GM12872 (cell line): Measurements from ENCODE around the gene PARVA.

Experiments used
- TF ChIP-seq, protein P1 (sequence below): IDR thresholded peaks from 3 replicates; pipeline ENCODE4 v1.5.1; 2011; ENCODE audit warnings: low read depth, mild to moderate bottlenecking, low read length, moderate library complexity; ENCODE audit not compliant: insufficient read depth

The PARVA gene

DNA sequence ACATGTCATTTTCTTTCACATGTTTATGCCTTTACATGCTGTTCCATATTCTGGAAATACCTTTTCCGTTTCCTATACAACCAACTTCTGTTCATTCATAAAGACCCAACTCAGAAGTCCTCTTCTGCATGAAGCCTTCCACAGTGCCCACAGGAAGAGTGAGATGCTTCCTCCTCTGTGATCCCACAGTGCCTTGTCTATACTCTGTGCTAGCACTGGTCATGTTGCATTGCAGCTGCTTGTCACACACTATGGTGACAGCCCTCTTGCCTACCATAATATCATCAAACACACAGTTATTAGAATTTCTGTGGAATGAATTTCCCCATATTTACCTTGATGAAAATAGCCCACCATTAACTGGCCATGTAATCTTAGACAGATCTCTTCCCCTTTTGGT is 8.9 kb downstream of the PARVA start:
- TF ChIP-seq, protein P1, sequence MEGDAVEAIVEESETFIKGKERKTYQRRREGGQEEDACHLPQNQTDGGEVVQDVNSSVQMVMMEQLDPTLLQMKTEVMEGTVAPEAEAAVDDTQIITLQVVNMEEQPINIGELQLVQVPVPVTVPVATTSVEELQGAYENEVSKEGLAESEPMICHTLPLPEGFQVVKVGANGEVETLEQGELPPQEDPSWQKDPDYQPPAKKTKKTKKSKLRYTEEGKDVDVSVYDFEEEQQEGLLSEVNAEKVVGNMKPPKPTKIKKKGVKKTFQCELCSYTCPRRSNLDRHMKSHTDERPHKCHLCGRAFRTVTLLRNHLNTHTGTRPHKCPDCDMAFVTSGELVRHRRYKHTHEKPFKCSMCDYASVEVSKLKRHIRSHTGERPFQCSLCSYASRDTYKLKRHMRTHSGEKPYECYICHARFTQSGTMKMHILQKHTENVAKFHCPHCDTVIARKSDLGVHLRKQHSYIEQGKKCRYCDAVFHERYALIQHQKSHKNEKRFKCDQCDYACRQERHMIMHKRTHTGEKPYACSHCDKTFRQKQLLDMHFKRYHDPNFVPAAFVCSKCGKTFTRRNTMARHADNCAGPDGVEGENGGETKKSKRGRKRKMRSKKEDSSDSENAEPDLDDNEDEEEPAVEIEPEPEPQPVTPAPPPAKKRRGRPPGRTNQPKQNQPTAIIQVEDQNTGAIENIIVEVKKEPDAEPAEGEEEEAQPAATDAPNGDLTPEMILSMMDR: no peak

DNA sequence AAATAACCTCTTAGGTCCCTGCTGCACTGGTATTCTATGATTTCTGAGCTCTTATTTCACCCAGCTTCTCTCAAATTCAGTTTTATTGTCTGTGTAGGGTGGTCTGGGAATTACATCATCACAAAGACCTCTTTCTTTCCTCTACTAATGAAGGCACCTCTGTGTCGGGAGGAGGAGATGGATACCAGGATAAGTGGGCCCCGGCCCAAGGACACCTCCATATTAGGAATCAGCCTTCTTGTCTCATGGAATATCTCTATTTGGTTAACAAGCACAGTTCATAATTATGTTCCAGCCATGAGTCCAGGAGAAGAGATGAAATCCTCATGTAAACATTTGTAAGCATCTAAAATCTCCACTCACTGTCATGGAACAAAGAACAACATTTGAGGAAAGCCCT is 9.4 kb downstream of the PARVA start:
- TF ChIP-seq, protein P1: no peak

DNA sequence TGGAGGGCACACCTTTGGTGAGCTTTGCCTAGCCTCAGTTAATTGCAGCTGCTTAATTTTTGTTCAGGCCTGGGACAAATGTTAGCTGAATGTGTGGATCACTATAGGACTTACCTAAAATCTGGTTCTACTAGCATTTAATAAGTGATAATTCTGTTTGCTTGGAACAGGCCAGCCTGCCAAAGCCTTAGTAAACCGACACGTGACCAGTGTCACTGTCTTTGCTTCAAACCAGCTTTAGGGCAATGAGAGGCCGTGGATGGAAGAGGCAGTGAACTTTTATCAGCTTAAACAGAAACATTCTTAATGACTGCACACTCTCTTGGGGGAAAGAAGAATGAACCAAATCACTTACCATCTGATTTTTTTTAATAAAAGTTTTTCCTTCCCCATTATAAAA is 10.8 kb downstream of the PARVA start:
- TF ChIP-seq, protein P1: no peak

DNA sequence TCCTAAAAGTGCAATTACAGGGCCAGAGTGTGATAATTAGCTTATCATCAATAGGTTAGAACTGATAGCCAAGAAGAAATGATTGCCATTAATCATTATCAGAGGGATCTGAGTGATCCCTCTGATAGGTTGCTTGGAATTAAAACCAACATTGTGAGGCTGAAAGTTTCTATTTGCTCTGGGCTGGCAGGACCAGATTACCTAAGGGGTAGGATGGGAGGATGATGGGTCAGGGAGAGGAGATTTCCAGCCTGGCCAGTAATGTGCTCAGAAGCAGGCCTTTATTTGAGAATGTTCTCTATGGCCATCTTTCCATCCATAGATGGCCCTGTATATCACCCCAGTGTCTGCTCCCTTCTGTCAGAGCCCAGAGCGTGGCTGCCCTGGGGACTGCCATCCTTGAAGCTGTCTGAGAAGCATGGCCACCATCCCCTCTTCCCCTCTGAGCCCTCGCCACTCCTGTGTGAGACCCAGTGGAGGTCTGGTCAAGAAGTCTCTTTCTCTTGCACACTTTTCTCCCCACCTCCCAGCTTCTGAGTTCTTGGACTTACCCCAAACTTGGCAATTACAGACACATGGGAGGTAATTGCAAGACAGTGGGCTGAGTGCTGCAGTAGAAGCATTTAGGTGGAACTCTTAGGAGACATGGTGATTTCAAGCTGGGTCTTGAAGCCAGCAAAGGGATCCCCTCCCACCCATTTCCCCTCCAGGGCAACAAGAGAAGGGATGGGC is 11.7 kb downstream of the PARVA start:
- TF ChIP-seq, protein P1: no peak

DNA sequence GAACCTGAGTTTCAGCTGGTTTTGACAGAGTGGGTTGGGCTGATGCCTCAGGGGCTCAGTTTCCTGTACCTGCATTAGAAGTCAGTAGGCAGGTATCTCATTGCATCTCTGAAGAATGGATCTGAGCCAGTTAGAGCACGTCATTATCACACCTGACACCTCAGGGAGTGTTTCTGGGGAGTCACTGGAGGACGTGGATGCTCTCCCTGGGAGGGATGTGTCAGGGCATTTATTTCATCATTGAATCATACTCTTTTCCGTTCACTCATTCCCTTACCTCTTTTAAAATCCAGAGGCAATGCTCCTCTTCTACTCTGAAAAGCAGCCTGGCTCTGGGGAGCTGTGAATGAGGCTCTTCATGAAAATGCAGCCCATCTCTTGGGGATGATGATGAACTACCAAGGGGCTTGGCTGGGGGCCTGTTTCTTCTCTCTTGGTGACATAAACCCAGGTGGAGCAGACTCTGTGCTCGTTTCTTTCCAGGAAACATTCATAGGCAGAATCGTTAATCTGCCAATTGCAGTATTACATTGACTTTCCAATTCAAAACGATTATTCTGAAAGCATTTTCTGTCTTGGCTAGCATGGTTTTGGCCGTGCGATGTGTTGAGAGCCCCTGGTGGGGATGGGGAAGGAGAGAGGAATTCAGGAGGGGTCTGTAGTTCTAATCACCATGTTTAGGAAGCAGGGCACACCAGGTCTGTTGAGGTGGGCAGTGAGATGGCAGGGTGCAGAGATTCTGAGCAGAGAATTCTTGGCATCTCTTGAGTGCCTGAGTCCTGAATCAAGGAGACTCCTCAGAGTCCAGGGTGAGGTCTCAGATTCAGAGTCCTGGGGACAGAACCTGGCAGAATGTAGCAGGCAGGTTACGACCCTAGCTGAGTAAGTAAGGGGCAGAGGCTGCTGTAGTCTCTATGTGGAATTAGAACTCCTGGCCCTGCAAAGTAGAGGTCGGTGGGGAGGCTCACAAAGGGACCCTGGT is 12.6 kb downstream of the PARVA start:
- TF ChIP-seq, protein P1: no peak

DNA sequence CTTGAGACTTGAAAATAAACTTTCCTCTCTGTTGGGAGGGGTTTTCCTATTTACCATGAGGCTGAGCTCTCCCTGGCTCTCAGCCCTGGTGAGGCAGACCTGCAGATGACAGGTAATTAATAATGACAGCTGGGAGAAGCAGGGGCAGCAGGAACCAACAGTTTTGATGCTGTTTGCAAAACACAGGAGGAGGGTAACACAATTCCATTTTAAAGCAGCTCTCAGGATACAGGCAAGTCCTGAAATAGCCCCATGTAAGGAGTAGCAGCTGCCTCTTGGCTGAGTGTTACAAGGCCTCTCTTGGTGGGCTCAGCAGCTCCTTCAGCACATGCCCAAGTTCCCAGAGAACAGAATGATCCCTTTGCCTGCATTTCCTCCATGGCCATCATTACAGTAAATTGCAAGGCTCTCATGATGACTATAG is 13.3 kb downstream of the PARVA start:
- TF ChIP-seq, protein P1: no peak

DNA sequence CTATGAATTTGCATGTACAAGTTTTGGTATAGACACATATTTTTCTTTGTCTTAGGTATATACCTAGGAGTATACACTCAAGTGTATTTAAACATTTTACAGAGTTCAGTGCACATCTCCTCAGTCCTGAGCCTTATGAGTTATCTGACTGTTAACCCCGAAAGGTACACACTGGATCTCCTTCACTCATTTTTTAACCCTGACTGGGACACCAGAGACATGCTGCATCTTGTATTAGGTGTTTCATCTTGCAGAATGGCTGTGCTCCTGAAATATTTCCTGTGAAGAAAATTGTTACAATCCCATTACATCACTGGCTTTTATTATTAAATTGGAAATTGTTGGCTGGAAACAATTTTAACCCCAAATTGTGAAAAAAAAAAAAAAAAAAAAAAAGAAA is 15.3 kb downstream of the PARVA start:
- TF ChIP-seq, protein P1: no peak
